Neuronal stem cell (in vitro differentiated cells): ENCODE results near the gene AP1M2.

Experiments used
- DNase-seq: peaks from one replicate; pipeline ENCODE4 v3.0.0-alpha.2; 2013; ENCODE audit warnings: low spot score
- H2AFZ ChIP-seq: one replicate; pipeline ENCODE4 v1.6.1; 2013; ENCODE audit warnings: mild to moderate bottlenecking, low read length, inconsistent platforms
- H2AK5ac ChIP-seq: 2 replicates; pipeline ENCODE4 v1.6.1; 2013; ENCODE audit warnings: low read depth, mild to moderate bottlenecking, inconsistent platforms, low read length, moderate library complexity, mixed read lengths
- H2BK120ac ChIP-seq: 2 replicates; pipeline ENCODE4 v1.6.1; 2013; ENCODE audit warnings: low read depth, mild to moderate bottlenecking, inconsistent platforms, low read length, moderate library complexity, mixed read lengths
- H2BK12ac ChIP-seq: one replicate; pipeline ENCODE4 v1.6.1; 2013; ENCODE audit warnings: low read length, inconsistent platforms
- H2BK15ac ChIP-seq: 2 replicates; pipeline ENCODE4 v1.6.1; 2013; ENCODE audit warnings: mild to moderate bottlenecking, low read length, inconsistent platforms, mixed read lengths
- H2BK5ac ChIP-seq: one replicate; pipeline ENCODE4 v1.6.1; 2013; ENCODE audit warnings: inconsistent platforms, mild to moderate bottlenecking, low read length, moderate library complexity
- H3K14ac ChIP-seq: one replicate; pipeline ENCODE4 v1.6.1; 2013; ENCODE audit warnings: low read length, inconsistent platforms
- H3K18ac ChIP-seq: 2 replicates; pipeline ENCODE4 v1.6.1; 2013; ENCODE audit warnings: low read length, inconsistent platforms
- H3K23ac ChIP-seq: 2 replicates; pipeline ENCODE4 v1.6.1; 2013; ENCODE audit warnings: low read depth, mild to moderate bottlenecking, mixed read lengths, low read length, inconsistent platforms; ENCODE audit not compliant: poor library complexity
- H3K27ac ChIP-seq: replicated peaks from 3 replicates; pipeline ENCODE4 v1.5.1; 2013; ENCODE audit warnings: low read length, inconsistent platforms
- H3K27me3 ChIP-seq, 3 experiments: 2 replicates each; pipeline ENCODE4 v1.6.1; 2013; ENCODE audit warnings: low read length in 3 of 3, mild to moderate bottlenecking in 2 of 3, inconsistent platforms in 1 of 3, low read depth in 1 of 3, mixed read lengths in 1 of 3, moderate library complexity in 1 of 3; ENCODE audit not compliant: control insufficient read depth in 3 of 3, insufficient read depth in 3 of 3
- H3K36me3 ChIP-seq, 2 donors: replicated peaks in 1 of 2; 2 replicates each; pipeline ENCODE4 v1.6.1; 2013; ENCODE audit warnings: low read length in 2 of 2; ENCODE audit not compliant: control insufficient read depth in 2 of 2, insufficient read depth in 2 of 2
- H3K4ac ChIP-seq: 2 replicates; pipeline ENCODE4 v1.6.1; 2013; ENCODE audit warnings: inconsistent platforms, mild to moderate bottlenecking, low read length, moderate library complexity
- H3K4me1 ChIP-seq, 2 donors: 1 replicate in 1 of 2; 2 replicates in 1 of 2; pipeline ENCODE4 v1.6.1; 2013; ENCODE audit warnings: low read length in 2 of 2, low read depth in 1 of 2; ENCODE audit not compliant: control insufficient read depth in 2 of 2, insufficient read depth in 1 of 2
- H3K4me2 ChIP-seq: one replicate; pipeline ENCODE4 v1.6.1; 2013; ENCODE audit warnings: mild to moderate bottlenecking, low read length, inconsistent platforms; ENCODE audit not compliant: insufficient read depth, poor library complexity, severe bottlenecking
- H3K4me3 ChIP-seq, 2 donors: 2 replicates each; pipeline ENCODE4 v1.5.1; 2013; ENCODE audit warnings: low read length in 2 of 2, mild to moderate bottlenecking in 2 of 2, inconsistent platforms in 1 of 2, moderate library complexity in 1 of 2
- H3K79me1 ChIP-seq: one replicate; pipeline ENCODE4 v1.6.1; 2013; ENCODE audit warnings: low read depth, mild to moderate bottlenecking, inconsistent platforms, low read length, moderate library complexity
- H3K9ac ChIP-seq: one replicate; pipeline ENCODE4 v1.6.1; 2013; ENCODE audit warnings: mild to moderate bottlenecking, low read depth, low read length, inconsistent platforms; ENCODE audit not compliant: poor library complexity
- H3K9me3 ChIP-seq, 2 donors: replicated peaks in 1 of 2; 2 replicates each; pipeline versions ENCODE3 to v1.6.1; 2013; ENCODE audit warnings: low read length in 2 of 2, mild to moderate bottlenecking in 2 of 2, inconsistent platforms in 1 of 2, low read depth in 1 of 2, mixed read lengths in 1 of 2, moderate library complexity in 1 of 2; ENCODE audit not compliant: control insufficient read depth in 2 of 2, insufficient read depth in 1 of 2
- H4K8ac ChIP-seq: one replicate; pipeline ENCODE4 v1.6.1; 2013; ENCODE audit warnings: low read depth, mild to moderate bottlenecking, inconsistent platforms, low read length, moderate library complexity
- H4K91ac ChIP-seq: one replicate; pipeline ENCODE4 v1.6.1; 2013; ENCODE audit warnings: low read length, low read depth, mild to moderate bottlenecking, inconsistent platforms; ENCODE audit not compliant: poor library complexity
- WGBS, 2 donors: extraction: QIAGEN DNeasy Blood & Tissue Kit; methylation state at CpG; one replicate each; pipeline ENCODE4 v1.1.7; 2013; ENCODE audit warnings: missing lambda C conversion rate in 2 of 2, mixed read lengths in 1 of 2; ENCODE audit not compliant: insufficient read length in 2 of 2, insufficient replicate concordance in 1 of 2; ENCODE audit errors: extremely low coverage in 2 of 2; 5-methylcytosine and 5-hydroxymethylcytosine counted together

AP1M2 gene

DNA sequence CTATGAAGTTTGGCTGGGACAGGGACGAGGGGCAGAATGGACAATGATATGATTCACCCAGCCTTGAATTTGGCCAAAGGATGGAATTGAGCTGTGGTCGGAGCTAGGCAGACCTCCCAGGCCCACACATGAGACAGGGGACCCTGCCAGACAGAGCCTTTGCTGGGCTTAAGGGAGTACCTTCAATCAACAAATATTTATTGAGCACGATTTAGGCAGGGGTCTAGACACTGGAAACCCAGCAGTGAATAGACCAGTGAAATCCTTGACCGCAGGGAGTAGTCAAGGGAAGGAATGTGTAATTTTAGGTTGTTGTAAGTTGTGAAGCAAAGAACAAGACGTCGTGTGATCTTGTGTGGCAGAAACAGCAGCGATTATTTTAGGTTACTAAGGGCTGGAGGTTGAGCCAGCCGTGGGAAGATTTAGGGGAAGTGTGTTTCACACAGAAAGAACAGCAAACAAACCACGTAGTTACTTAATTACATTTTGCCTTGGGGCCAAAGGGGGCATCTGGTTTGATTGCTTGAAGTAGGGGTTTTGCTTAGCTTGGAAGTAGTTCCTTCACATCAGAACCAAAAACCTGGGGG is 16.9 kb upstream of the AP1M2 start:
- Histone ChIP-seq H3K27ac (no peak overlapping the region), H3K4me1 (peaks cover 0 to 2% of the 10 kb centered on the region in 2 donors), H3K4ac (no peak overlapping the region), H3K36me3 (peaks cover 3 to 5% of the 10 kb centered on the region in 2 donors), H3K14ac (no peak overlapping the region), H2AK5ac (peak overlapping the region; percentile 68), H3K23ac (no peak overlapping the region), H3K9me3 (peaks cover 4 to 7% of the 10 kb centered on the region in 2 donors), H3K9ac (peak overlapping the region; percentile 79), H3K79me1 (peaks cover 12% of the 10 kb centered on the region), H3K27me3 (no peaks in the 10 kb centered on the region), H4K91ac (no peak overlapping the region), H2BK5ac (no peak overlapping the region), H4K8ac (no peak overlapping the region), H3K4me2 (no peak overlapping the region), H2BK15ac (no peak overlapping the region), H2BK12ac (no peak overlapping the region), H3K18ac (no peak overlapping the region), H2BK120ac (no peak overlapping the region), H3K4me3 (peak overlapping the region in 1 of 2 donors; percentile 90), H2AFZ (no peak overlapping the region)
- no peak for DNase-seq
- no CpG with 5 or more reads among the region's 9 CpGs for WGBS, 2 donors

DNA sequence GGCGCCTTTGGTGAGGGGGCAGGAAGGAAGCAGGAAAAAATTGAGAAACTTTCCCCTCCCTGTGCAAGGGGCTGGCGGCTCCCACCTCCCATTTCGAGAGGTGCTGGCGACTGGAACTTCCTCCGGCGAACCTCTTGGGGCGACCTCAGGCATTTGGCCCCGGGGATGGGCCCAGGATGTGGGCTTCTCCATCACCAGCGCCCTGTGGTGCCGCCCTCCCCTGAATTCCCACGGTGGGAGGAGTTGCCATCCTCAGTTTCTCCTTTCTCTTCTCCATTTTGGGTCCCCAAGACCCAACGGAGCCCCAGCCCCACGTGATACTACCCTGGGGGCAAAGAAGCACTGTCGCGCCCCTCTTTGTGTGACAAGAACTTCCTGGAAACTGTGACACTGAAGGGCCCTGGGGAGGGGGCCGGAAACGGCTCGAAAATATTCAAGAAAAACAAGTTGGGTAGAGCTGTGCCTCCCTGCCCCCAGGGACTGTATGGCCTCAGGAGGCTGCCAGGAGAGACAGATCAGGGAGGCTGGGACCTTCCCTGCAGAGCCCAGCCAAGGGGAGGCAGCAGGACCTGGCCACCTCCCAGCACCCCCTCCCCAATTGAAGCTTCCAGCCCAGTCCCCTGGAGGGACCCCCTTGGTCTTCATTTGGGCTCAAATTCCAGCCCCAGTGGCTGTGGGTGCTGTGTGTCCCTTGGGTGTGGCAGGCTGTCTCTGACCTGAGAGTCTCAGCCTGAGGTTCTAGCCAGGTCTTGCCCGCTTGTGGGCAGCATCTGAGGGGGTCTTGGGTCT is 16.2 kb upstream of the AP1M2 start:
- no peak for DNase-seq
- no CpG with 5 or more reads among the region's 19 CpGs for WGBS, 2 donors

DNA sequence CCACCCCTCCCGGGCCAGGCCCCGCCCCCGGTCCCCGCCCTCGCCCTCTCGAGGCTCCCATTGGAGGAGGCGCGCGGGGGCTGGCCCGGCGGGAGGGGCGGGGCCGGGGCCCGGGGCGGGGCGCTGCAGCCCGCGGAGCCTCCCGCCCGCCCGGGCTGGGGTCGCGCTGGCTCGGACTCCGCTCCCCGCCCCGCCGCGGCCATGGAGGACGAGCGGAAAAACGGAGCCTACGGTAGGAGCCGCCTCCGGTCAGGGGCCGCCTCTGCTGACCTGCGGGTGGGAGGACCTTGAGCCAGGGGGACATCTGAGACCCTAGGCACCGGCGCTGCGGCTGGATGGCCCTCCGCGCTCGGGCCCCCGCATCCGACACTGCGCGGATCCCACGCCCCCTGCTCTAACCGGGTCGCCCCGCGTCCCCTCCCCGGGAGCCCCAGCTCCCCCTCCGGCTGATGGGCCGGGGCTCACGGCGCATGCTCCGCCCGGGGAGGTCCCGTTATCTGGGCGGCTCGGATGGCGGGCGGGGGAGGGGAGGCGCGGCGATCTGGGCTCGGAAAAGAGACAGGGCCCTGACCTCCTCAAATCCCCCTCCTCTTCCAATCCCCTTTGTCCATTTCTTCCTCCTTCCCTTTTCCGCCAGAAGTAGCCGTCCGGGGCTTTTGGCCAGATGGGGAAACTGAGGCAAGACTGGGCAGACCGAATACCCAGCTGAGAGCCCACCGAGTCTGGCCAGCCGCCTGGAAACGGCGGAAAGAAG is 15.4 kb upstream of the AP1M2 start:
- peak overlapping the region; percentile 100 for H3K9ac ChIP-seq
- peaks cover 12% of the 10 kb centered on the region for H3K79me1 ChIP-seq
- peak overlapping the region; percentile 61 for H2BK120ac ChIP-seq
- WGBS, 2 donors = no CpG with 5 or more reads among the region's 76 CpGs
- H3K23ac ChIP-seq = peak overlapping the region; percentile 100
- H2BK12ac ChIP-seq = no peak overlapping the region
- peak overlapping the region; percentile 96 for H3K27ac ChIP-seq
- H2AK5ac ChIP-seq = peak overlapping the region; percentile 68
- H2BK5ac ChIP-seq = peak overlapping the region; percentile 69
- H3K18ac ChIP-seq = peak overlapping the region; percentile 100
- peak overlapping the region; percentile 75 for H3K4me2 ChIP-seq
- peak; percentile 81 for DNase-seq
- H2BK15ac ChIP-seq = peak overlapping the region; percentile 85
- H3K9me3 ChIP-seq = peaks cover 4 to 7% of the 10 kb centered on the region in 2 donors
- no peak overlapping the region for H4K8ac ChIP-seq
- H3K4ac ChIP-seq = peak overlapping the region; percentile 10
- peaks cover 0 to 2% of the 10 kb centered on the region in 2 donors for H3K4me1 ChIP-seq
- peak overlapping the region; percentile 6 for H3K14ac ChIP-seq
- H3K4me3 ChIP-seq = peak overlapping the region; percentile 90 to 93
- peaks cover 3 to 5% of the 10 kb centered on the region in 2 donors for H3K36me3 ChIP-seq
- no peaks in the 10 kb centered on the region for H3K27me3 ChIP-seq
- H2AFZ ChIP-seq = peak overlapping the region; percentile 96
- H4K91ac ChIP-seq = no peak overlapping the region

More for the DNA sequence above, 16.2 kb upstream of the AP1M2 start:
- Histone ChIP-seq H3K4ac (peak overlapping the region; percentile 31), H3K14ac (peak overlapping the region; percentile 6), H2AK5ac (peak overlapping the region; percentile 68), H3K4me1 (peaks cover 0 to 2% of the 10 kb centered on the region in 2 donors), H3K18ac (peak overlapping the region; percentile 99), H2AFZ (peak overlapping the region; percentile 96), H4K8ac (no peak overlapping the region), H2BK15ac (peak overlapping the region; percentile 49), H3K9me3 (peaks cover 4 to 7% of the 10 kb centered on the region in 2 donors), H4K91ac (no peak overlapping the region), H3K4me2 (peak overlapping the region; percentile 75), H3K27me3 (no peaks in the 10 kb centered on the region), H3K23ac (no peak overlapping the region), H3K27ac (peak overlapping the region; percentile 96), H3K9ac (peak overlapping the region; percentile 79), H3K36me3 (peaks cover 3 to 5% of the 10 kb centered on the region in 2 donors), H3K79me1 (peaks cover 12% of the 10 kb centered on the region), H2BK5ac (peak overlapping the region; percentile 69), H2BK12ac (no peak overlapping the region), H2BK120ac (peak overlapping the region; percentile 61), H3K4me3 (peak overlapping the region; percentile 90 to 93)
